HT1080 (cell line): Measurements from ENCODE around the gene LRIT2. TPM values are rescaled to one million over a fixed set of nuclear protein-coding genes. Genes with fewer than 3 reads are reported as not detected.
A peak's percentile ranks its signal among the peaks of the same experiment; 100 is the strongest.

ENCODE experiments used
- DNase-seq: peaks from one replicate; pipeline ENCODE4 v3.0.0-alpha.2; 2015; ENCODE audit warnings: low read depth
- polyA plus RNA-seq, 2 experiments: library from polyadenylated mRNA; depleted of rRNA; stranded (reverse); fragments of >200 nt; gene quantifications; 2 replicates each; pipeline ENCODE4 v1.2.3, GENCODE V29; 2015
- total RNA-seq: library from RNA; depleted of rRNA; stranded (reverse); fragments of >200 nt; shearing (Covaris generic); gene quantifications from 2 replicates; pipeline ENCODE4 v1.2.3, GENCODE V29; 2014; rRNA removed

The LRIT2 gene, protein sequence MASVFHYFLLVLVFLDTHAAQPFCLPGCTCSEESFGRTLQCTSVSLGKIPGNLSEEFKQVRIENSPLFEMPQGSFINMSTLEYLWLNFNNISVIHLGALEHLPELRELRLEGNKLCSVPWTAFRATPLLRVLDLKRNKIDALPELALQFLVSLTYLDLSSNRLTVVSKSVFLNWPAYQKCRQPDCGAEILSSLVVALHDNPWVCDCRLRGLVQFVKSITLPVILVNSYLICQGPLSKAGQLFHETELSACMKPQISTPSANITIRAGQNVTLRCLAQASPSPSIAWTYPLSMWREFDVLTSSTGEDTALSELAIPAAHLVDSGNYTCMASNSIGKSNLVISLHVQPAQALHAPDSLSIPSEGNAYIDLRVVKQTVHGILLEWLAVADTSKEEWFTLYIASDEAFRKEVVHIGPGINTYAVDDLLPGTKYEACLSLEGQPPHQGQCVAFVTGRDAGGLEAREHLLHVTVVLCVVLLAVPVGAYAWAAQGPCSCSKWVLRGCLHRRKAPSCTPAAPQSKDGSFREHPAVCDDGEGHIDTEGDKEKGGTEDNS
- not detected in 2 replicates for total RNA-seq
- polyA plus RNA-seq (2015; cell fraction: cytosol; rRNA removed), result not detected in 2 replicates
- polyA plus RNA-seq (2015; cell fraction: nucleus; rRNA removed), result not detected in 2 replicates

GRCh38 chr10:84225427-84226173, at the start of gene LRIT2:
TSS of gene LRIT2 (minus strand) at chr10:84225544. CDS start at chr10:84225520, 24 bp downstream.
- DNase-seq, result no peak

GRCh38 chr10:84270708-84271107, 45.4 kb upstream of the LRIT2 start:
- DNase-seq, result no peak

GRCh38 chr10:84269773-84270172, 44.4 kb upstream of the LRIT2 start:
- peak; percentile 90 for DNase-seq

GRCh38 chr10:84269162-84269561, 43.8 kb upstream of the LRIT2 start:
- no peak for DNase-seq

GRCh38 chr10:84267503-84268126, 42.3 kb upstream of the LRIT2 start:
- peak; percentile 53 for DNase-seq

DNA sequence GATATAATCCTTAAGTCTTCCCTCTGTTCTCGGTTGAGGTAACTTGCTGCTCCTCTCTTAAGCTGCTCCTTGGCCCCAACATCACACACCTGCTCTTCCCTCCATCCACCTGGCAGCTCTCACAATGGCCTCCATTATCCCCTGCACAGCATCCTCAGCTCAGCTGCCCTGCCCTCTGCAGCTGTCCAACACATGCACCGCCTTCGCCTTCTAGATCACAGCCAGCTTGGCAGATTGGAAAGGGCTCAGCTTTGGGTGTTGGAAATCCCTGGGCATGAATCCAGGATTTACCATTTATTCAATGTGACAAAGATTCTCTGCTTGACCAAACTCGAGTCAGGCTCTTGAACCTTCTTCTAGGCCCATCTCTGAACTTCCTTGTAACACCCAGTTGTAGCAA, 40.1 kb upstream of the LRIT2 start:
- no peak for DNase-seq

GRCh38 chr10:84264611-84265141, 39.3 kb upstream of the LRIT2 start:
- peak; percentile 59 for DNase-seq

DNA sequence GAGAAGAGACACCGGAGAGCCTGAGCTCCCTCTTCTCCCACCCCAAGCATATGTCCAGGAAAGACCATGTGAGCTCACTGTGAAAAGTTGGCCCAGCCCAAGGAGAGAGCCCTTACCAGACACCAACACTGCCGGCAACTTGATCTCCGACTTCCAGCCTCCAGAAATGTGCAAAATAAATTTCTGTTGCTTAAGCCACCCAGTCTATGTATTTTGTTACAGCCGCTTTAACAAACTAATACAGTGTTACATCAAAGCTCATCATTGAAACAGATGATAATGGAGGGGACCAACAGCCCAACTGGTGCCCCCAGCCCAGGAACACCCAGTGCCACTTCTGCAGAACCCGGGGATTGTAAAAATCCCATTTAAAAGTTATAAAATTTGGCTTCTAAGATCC, 38.4 kb upstream of the LRIT2 start:
- no peak for DNase-seq

GRCh38 chr10:84262190-84262956, 37.0 kb upstream of the LRIT2 start:
- no peak for DNase-seq

GRCh38 chr10:84261236-84261915, 36.0 kb upstream of the LRIT2 start:
- DNase-seq, result no peak

DNA sequence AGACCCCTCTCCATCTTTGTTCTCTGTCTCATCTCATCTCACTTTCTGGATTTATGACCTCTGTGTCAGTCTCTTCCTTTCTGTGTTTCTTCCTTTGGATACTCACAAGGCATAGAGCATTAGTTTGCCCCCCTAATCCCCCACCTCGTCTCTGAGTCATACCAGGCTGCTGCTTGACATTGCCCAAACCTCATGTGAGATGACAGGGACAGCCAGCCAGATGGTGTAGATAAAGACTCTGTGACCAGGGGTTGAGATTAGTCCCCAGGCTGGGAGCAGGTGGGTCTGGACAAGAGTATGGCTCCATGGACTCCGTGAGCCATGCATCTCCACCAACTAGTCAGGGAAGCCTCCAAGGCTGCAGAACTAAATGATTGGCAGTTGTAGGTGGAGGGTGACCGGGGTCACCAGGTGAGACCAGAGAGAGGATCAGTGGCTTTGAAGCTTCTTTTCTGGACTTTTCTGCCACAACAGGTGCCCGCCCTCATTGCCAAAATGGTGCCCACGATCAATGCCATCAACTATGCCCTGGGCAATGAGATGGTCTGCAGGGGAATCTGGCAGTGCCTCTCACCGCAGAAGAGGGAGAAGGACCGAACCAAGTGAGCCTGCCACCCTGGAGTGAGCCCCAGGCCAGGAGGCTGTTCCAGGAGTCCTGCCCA, 32.8 kb upstream of the LRIT2 start:
- no peak for DNase-seq

DNA sequence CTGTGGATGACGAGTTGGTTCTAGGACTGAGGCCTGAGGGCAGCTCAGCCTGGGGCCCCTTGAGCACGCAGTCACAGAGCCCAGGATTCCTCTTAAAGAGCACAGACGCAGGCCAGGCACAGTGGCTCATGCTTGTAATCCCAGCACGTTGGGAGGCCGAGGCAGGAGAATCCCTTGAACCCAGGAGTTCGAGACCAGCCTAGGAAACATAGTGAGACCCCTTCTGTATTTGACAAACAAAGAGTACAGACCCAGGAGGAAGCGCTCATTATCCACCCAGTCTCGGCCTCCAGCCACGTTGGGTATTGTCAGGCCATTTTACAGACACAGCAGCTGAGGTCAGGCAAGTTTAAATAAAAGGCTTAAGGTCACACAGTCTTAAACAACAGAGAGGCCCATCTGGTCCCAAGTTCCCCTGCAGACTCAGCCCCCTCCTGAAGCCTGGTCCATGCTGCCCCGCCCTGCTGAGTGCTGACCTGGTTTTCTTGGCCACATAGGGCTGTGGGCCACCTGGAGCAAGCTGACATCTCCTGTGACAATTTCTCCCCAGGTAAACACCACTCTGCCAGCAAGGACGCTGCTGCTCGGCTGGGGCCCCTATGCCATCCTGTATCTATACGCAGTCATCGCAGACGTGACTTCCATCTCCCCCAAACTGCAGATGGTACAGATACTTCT, 32.1 kb upstream of the LRIT2 start:
- DNase-seq, result no peak

GRCh38 chr10:84256510-84257342, 31.4 kb upstream of the LRIT2 start:
- no peak for DNase-seq

- DNase-seq, result no peak
These were observed 29.5 kb upstream of the LRIT2 start for GRCh38 chr10:84254552-84255478.

DNA sequence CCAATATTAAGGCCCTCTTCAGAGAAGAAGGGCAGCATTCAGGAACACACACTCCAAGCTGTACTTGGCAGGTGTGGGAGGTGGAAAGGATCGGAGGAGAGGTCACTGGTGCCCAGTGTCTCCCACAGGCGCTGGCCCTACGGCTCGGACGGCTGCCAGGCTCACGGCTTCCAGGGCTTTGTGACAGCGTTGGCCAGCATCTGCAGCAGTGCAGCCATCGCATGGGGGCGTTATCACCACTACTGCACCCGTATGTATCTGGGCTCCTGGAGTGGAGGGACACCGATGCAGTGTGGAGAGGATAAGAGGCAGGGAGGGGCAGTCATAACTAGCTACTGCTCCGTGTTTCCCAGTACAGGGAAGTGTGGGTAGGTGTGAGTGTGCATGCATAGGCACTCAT, 23.4 kb upstream of the LRIT2 start:
- DNase-seq, result no peak

DNA sequence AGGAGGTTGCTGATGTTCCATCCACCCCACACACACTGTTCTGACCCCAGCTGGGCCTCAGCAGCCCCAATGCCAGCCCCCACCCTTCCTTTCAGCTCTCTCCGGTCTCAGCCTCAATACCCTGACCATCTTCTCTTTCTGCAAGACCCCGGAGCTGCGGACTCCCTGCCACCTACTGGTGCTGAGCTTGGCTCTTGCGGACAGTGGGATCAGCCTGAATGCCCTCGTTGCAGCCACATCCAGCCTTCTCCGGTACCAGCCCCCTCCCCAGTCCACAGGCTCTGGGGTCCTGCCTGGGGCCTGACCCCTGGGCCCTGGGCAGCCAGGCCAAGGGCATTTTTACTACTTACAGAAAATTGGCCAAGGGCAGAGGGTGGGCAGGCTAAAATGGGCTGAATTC, 22.2 kb upstream of the LRIT2 start:
- DNase-seq, result no peak
